Nephron (organoid): ENCODE results near the gene CACNA1H.

Experiments
- H3K27ac Mint-ChIP-seq, 3 experiments: 2 replicates each; pipeline ENCODE4 v1.8.0; 2020; ENCODE audit warnings: mixed read lengths in 3 of 3, mild to moderate bottlenecking in 2 of 3, moderate library complexity in 1 of 3
- H3K27me3 Mint-ChIP-seq: 2 replicates; pipeline ENCODE4 v1.8.0; 2021; ENCODE audit warnings: low read depth, mild to moderate bottlenecking, moderate library complexity, mixed read lengths
- H3K36me3 Mint-ChIP-seq: 2 replicates; pipeline ENCODE4 v1.8.0; 2020; ENCODE audit warnings: low read depth, mixed read lengths
- H3K4me1 Mint-ChIP-seq: 2 replicates; pipeline ENCODE4 v1.8.0; 2020; ENCODE audit warnings: mixed read lengths
- H3K4me3 Mint-ChIP-seq, 3 experiments: 2 replicates each; pipeline ENCODE4 v1.8.0; 2020; ENCODE audit warnings: mild to moderate bottlenecking in 3 of 3, mixed read lengths in 3 of 3, moderate library complexity in 2 of 3
- H3K9me3 Mint-ChIP-seq: 2 replicates; pipeline ENCODE4 v1.8.0; 2020; ENCODE audit warnings: mixed read lengths
- CTCF ChIP-seq, 3 experiments: fragments of 200-600 bp; sonication (generic); IDR thresholded peaks; one replicate each; pipeline ENCODE4 v1.5.0; 2021; ENCODE audit warnings: antibody characterized with exemption in 3 of 3; ENCODE audit not compliant: unreplicated experiment in 3 of 3

The CACNA1H gene

GRCh38 chr16:1152651-1153259, at the start of gene CACNA1H:
CACNA1H (plus strand) TSS chr16:1153106; CDS start chr16:1153738, 632 bp downstream.
- no peaks in the 10 kb centered on the region for H3K27me3 Mint-ChIP-seq
- H3K9me3 Mint-ChIP-seq: no peaks in the 10 kb centered on the region
- H3K4me1 Mint-ChIP-seq: peaks cover 33% of the 10 kb centered on the region

GRCh38 chr16:1103636-1103980, 49.3 kb upstream of the CACNA1H start:
- Mint-ChIP-seq H3K9me3 (no peaks in the 10 kb centered on the region), H3K27me3 (peaks cover 9% of the 10 kb centered on the region), H3K4me1 (no peaks in the 10 kb centered on the region), H3K27ac (no peak overlapping the region), H3K36me3 (no peaks in the 10 kb centered on the region), H3K4me3 (no peak overlapping the region)
- TF ChIP-seq CTCF (IDR thresholded peaks at IDR 0.05; ENCODE audit: unreplicated experiment in 3 of 3): no peak

More at GRCh38 chr16:1152651-1153259, at the start of gene CACNA1H:
- Mint-ChIP-seq H3K36me3 (no peaks in the 10 kb centered on the region), H3K4me3 (peak within 1 kb of the TSS; percentile 67 to 79 (median 70)), H3K27ac (no peak within 1 kb of the TSS)
- TF ChIP-seq CTCF (IDR thresholded peaks at IDR 0.05; ENCODE audit: unreplicated experiment in 3 of 3): peak; percentile 49 to 64 (median 55)

GRCh38 chr16:1105888-1106620, 46.9 kb upstream of the CACNA1H start:
- Mint-ChIP-seq H3K4me1 (no peaks in the 10 kb centered on the region), H3K27ac (no peak overlapping the region), H3K4me3 (no peak overlapping the region), H3K36me3 (no peaks in the 10 kb centered on the region), H3K27me3 (peaks cover 23% of the 10 kb centered on the region), H3K9me3 (no peaks in the 10 kb centered on the region)
- TF ChIP-seq CTCF (IDR thresholded peaks at IDR 0.05; ENCODE audit: unreplicated experiment in 3 of 3): peak; percentile 90 to 97 (median 91)

- Mint-ChIP-seq H3K27me3 (peaks cover 26% of the 10 kb centered on the region), H3K36me3 (no peaks in the 10 kb centered on the region), H3K9me3 (no peaks in the 10 kb centered on the region), H3K4me1 (no peaks in the 10 kb centered on the region), H3K27ac (no peak overlapping the region), H3K4me3 (no peak overlapping the region)
- no peak for TF ChIP-seq CTCF (IDR thresholded peaks at IDR 0.05; ENCODE audit: unreplicated experiment in 3 of 3)
Observed at GRCh38 chr16:1106659-1107058, 46.2 kb upstream of the CACNA1H start.

- Mint-ChIP-seq H3K9me3 (no peaks in the 10 kb centered on the region), H3K27ac (no peak overlapping the region), H3K36me3 (no peaks in the 10 kb centered on the region), H3K4me1 (no peaks in the 10 kb centered on the region), H3K4me3 (no peak overlapping the region), H3K27me3 (peaks cover 29% of the 10 kb centered on the region)
- no peak for TF ChIP-seq CTCF (IDR thresholded peaks at IDR 0.05; ENCODE audit: unreplicated experiment in 3 of 3)
Observed at GRCh38 chr16:1107141-1107540, 45.8 kb upstream of the CACNA1H start.

- Mint-ChIP-seq H3K27me3 (peaks cover 29% of the 10 kb centered on the region), H3K27ac (no peak overlapping the region), H3K9me3 (no peaks in the 10 kb centered on the region), H3K4me1 (no peaks in the 10 kb centered on the region), H3K36me3 (no peaks in the 10 kb centered on the region), H3K4me3 (no peak overlapping the region)
- no peak for TF ChIP-seq CTCF (IDR thresholded peaks at IDR 0.05; ENCODE audit: unreplicated experiment in 3 of 3)
Observed at GRCh38 chr16:1107731-1108130, 45.2 kb upstream of the CACNA1H start.
